Breast epithelium (tissue), 3 donors: ENCODE measurements around the gene PLCH2.

ENCODE experiments used
- CTCF ChIP-seq, 3 donors: fragments of 450-650 bp; IDR thresholded peaks; one replicate each; pipeline ENCODE4 v1.5.1; 2016 to 2017; ENCODE audit warnings: antibody characterized with exemption in 3 of 3, mild to moderate bottlenecking in 3 of 3, moderate library complexity in 3 of 3
- POLR2A ChIP-seq: fragments of 450-650 bp; IDR thresholded peaks from one replicate; pipeline ENCODE4 v1.6.1; 2016; ENCODE audit warnings: antibody characterized with exemption, mild to moderate bottlenecking, moderate library complexity
- POLR2AphosphoS5 ChIP-seq, 3 donors: sonication (generic); formaldehyde crosslinking; IDR thresholded peaks; one replicate each; pipeline ENCODE4 v1.6.1; 2017; ENCODE audit warnings: antibody characterized with exemption in 3 of 3

GRCh38 chr1:2529784-2530512, 53.9 kb downstream of the PLCH2 start, which contains the start of gene HES5:
- TF ChIP-seq CTCF (IDR thresholded peaks at IDR 0.05) (no peak), POLR2A (no peak), POLR2AphosphoS5 (IDR thresholded peaks at IDR 0.05) (no peak)
